Activated CD8-positive, alpha-beta memory T cell treated with anti-CD3 and anti-CD28 coated beads, Interleukin-2, amount 10 ng/mL, durations not matched to agents 7 days and 5 days (primary cell): ENCODE results near the gene CHMP1A. TPM values are rescaled to one million over a fixed set of nuclear protein-coding genes. Genes with fewer than 3 reads are reported as not detected.

Experiments used
- ATAC-seq: fragments of 150-1000 bp; cut with Tn5 transposase; one replicate; pipeline ENCODE4 v1.10.0; 2021; ENCODE audit warnings: moderate library complexity
- CTCF ChIA-PET: fragments of 350-600 bp; sonication (Branson Sonifier 250); formaldehyde crosslinking; loops from one replicate; lab custom pipeline; 2021; ENCODE audit warnings: antibody characterized with exemption; lab: Charles Lee
- DNase-seq: peaks from one replicate; pipeline ENCODE4 v3.0.0-alpha.2; 2020
- H3K27ac Mint-ChIP-seq: one replicate; pipeline ENCODE4 v1.8.0; 2021; ENCODE audit warnings: mild to moderate bottlenecking, mixed read lengths
- H3K27me3 Mint-ChIP-seq: one replicate; pipeline ENCODE4 v1.8.0; 2021; ENCODE audit warnings: mixed read lengths
- H3K36me3 Mint-ChIP-seq: one replicate; pipeline ENCODE4 v1.8.0; 2021; ENCODE audit warnings: mild to moderate bottlenecking, mixed read lengths
- H3K4me1 Mint-ChIP-seq: one replicate; pipeline ENCODE4 v1.8.0; 2021; ENCODE audit warnings: mixed read lengths
- H3K4me3 Mint-ChIP-seq: one replicate; pipeline ENCODE4 v1.8.0; 2021; ENCODE audit warnings: mild to moderate bottlenecking, moderate library complexity, mixed read lengths
- H3K9me3 Mint-ChIP-seq: one replicate; pipeline ENCODE4 v1.8.0; 2022; ENCODE audit warnings: low read depth, mixed read lengths
- total RNA-seq, 2 experiments: library from RNA; stranded (reverse); gene quantifications; one replicate each; pipeline ENCODE4 v1.2.3, GENCODE V29; 2021

The CHMP1A gene
- total RNA-seq, 2 experiments from 2014 or later = 86.5 to 106 TPM

DNA sequence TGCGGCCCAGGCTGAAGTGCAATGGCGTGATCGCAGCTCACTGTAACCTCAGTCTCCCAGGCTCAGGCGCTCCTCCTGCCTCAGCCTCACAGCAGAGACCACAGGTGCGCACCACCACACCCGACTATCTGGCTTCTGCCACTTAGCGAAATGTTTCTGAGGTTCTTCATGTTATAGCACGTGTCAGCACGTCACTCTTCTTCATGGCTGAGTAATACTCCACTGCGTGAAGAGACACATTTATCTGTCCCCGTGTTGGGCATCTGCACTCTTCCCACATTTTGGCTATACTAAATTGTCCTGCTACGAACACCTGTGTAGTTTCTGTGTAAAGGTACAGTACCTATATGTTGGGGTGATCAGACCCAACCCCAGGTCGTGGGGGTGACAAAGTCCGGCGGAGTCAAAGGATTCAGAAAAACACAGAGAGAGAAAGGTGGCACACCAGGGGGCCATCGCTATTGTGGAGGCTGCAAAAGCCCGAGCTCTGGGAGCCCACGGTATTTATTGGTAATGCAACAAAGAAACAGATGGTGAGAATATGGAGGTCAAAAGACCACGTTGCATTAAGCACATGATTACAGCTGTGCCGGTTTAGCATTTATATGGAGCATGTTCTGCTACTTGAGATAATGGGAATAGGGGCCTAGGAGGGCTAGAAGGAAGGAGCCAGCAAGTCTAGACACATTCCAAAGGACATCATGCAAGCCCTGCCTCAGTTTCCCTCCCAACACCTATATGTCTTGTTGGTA, 44.9 kb downstream of the CHMP1A start:
- CTCF ChIA-PET = no interaction called here
- ATAC-seq = no peak
- no peak for DNase-seq
- H3K4me1 Mint-ChIP-seq = peaks cover 9% of the 10 kb centered on the region
- no peak overlapping the region for H3K4me3 Mint-ChIP-seq
- H3K27ac Mint-ChIP-seq = no peak overlapping the region
- peaks cover 3% of the 10 kb centered on the region for H3K27me3 Mint-ChIP-seq
- peaks cover 5% of the 10 kb centered on the region for H3K36me3 Mint-ChIP-seq
- peaks cover 7% of the 10 kb centered on the region for H3K9me3 Mint-ChIP-seq

GRCh38 chr16:89610108-89610453, 47.4 kb downstream of the CHMP1A start:
- no peak overlapping the region for H3K4me3 Mint-ChIP-seq
- no peak overlapping the region for H3K27ac Mint-ChIP-seq
- peaks cover 3% of the 10 kb centered on the region for H3K27me3 Mint-ChIP-seq
- no peaks in the 10 kb centered on the region for H3K4me1 Mint-ChIP-seq
- H3K9me3 Mint-ChIP-seq = no peaks in the 10 kb centered on the region
- DNase-seq (no peak), ATAC-seq (no peak)
- CTCF ChIA-PET = no interaction called here
- no peaks in the 10 kb centered on the region for H3K36me3 Mint-ChIP-seq

DNA sequence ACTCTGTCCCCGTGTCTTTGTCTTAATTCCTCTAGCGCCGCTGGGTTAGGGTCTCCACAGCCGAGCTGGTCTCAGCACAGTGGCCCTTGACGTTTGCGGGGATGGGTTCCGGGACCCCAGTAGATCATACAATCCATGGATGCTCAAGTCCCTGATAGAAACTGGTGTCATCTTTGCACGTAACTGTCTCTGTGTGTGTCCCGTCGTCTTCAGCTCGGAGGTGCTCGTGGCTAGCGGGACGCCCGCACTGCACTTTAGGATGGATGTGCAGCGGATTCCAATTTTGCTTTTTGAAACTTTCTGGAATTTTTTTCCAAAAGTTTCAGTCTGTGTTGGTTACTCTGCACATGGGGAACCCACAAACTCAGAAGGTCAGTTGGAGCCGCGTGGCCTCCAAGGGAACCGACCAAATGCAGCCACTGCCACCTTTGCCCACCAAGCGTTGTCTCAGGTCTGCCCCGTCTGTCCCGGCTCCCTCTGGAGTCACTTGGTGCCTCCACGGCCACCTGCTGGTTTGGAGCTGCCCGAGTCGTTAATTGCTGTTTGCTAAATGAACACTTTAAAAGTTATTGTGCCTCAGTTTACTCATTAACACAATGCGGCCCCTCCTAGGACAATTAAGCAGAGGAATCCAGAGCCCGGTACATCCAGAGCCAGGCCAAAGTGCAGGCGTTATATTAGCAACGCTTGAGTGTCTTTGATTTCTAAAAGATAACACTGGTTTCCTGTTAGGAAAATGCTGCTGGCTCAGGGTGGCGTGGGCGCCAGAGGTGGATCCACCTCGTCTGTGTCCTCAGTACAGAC, 49.4 kb downstream of the CHMP1A start:
- Mint-ChIP-seq H3K36me3 (no peaks in the 10 kb centered on the region), H3K27me3 (peaks cover 3% of the 10 kb centered on the region), H3K27ac (no peak overlapping the region), H3K4me3 (no peak overlapping the region), H3K9me3 (no peaks in the 10 kb centered on the region), H3K4me1 (peaks cover under 1% of the 10 kb centered on the region)
- ATAC-seq (no peak), DNase-seq (no peak)
- CTCF ChIA-PET = interaction anchor here (0.6 kb wide), 1 partner anchor 1827 kb away, joined by 3 read pairs; no protein-coding TSS in a partner anchor

- DNase-seq = no peak
- no peak overlapping the region for H3K27ac Mint-ChIP-seq
- no peak overlapping the region for H3K4me3 Mint-ChIP-seq
- CTCF ChIA-PET = interaction anchor here (0.9 kb wide), 1 partner anchor 17 kb away, joined by 3 read pairs; no protein-coding TSS in a partner anchor
- peaks cover 7% of the 10 kb centered on the region for H3K4me1 Mint-ChIP-seq
- ATAC-seq = no peak
- H3K27me3 Mint-ChIP-seq = peaks cover 3% of the 10 kb centered on the region
- no peaks in the 10 kb centered on the region for H3K36me3 Mint-ChIP-seq
- H3K9me3 Mint-ChIP-seq = no peaks in the 10 kb centered on the region
Measured at GRCh38 chr16:89607453-89607852, 50.1 kb downstream of the CHMP1A start.

- Mint-ChIP-seq H3K4me1 (peaks cover 12% of the 10 kb centered on the region), H3K27ac (no peak overlapping the region), H3K9me3 (no peaks in the 10 kb centered on the region), H3K36me3 (no peaks in the 10 kb centered on the region), H3K27me3 (peaks cover 3% of the 10 kb centered on the region), H3K4me3 (no peak overlapping the region)
- CTCF ChIA-PET = no interaction called here
- DNase-seq = no peak
- no peak for ATAC-seq
Measured at GRCh38 chr16:89606006-89606405, 51.5 kb downstream of the CHMP1A start.

- CTCF ChIA-PET = no interaction called here
- ATAC-seq (no peak), DNase-seq (no peak)
- Mint-ChIP-seq H3K27ac (no peak overlapping the region), H3K4me3 (no peak overlapping the region), H3K36me3 (no peaks in the 10 kb centered on the region), H3K4me1 (peaks cover 12% of the 10 kb centered on the region), H3K27me3 (peaks cover 1% of the 10 kb centered on the region), H3K9me3 (no peaks in the 10 kb centered on the region)
Measured at GRCh38 chr16:89605186-89605970, 52.1 kb downstream of the CHMP1A start.

DNA sequence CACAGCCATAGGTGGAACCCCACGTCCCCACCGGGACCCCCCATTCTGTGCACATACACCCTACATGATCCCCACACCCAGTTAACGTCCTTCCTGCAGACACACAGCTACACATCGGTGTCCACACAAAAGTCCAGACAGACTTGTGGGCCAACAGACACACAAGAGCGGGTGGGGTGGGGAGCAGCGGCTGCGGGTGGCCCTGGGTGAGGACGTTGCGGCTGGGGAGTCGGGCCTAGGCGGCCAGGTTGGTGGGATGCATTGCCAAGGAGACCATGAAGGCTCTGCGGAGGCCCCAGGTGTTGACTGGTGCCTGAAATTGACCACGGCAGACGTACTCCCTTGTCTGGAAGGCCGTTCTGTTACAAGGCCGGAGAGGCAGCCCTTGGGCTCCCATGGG, 52.7 kb downstream of the CHMP1A start:
- peaks cover 12% of the 10 kb centered on the region for H3K4me1 Mint-ChIP-seq
- ATAC-seq = no peak
- H3K27me3 Mint-ChIP-seq = no peaks in the 10 kb centered on the region
- no peak for DNase-seq
- no peaks in the 10 kb centered on the region for H3K36me3 Mint-ChIP-seq
- H3K9me3 Mint-ChIP-seq = no peaks in the 10 kb centered on the region
- H3K4me3 Mint-ChIP-seq = no peak overlapping the region
- CTCF ChIA-PET = no interaction called here
- H3K27ac Mint-ChIP-seq = no peak overlapping the region

GRCh38 chr16:89602952-89603590, 54.4 kb downstream of the CHMP1A start:
- Mint-ChIP-seq H3K4me3 (no peak overlapping the region), H3K27ac (no peak overlapping the region), H3K27me3 (no peaks in the 10 kb centered on the region), H3K36me3 (no peaks in the 10 kb centered on the region), H3K9me3 (no peaks in the 10 kb centered on the region), H3K4me1 (peaks cover 14% of the 10 kb centered on the region)
- no peak for DNase-seq
- CTCF ChIA-PET = interaction anchor here (1.1 to 1.5 kb wide), 2 partner anchors 39 to 56 kb away, joined by 4 to 5 read pairs; no protein-coding TSS in a partner anchor
- ATAC-seq = no peak

DNA sequence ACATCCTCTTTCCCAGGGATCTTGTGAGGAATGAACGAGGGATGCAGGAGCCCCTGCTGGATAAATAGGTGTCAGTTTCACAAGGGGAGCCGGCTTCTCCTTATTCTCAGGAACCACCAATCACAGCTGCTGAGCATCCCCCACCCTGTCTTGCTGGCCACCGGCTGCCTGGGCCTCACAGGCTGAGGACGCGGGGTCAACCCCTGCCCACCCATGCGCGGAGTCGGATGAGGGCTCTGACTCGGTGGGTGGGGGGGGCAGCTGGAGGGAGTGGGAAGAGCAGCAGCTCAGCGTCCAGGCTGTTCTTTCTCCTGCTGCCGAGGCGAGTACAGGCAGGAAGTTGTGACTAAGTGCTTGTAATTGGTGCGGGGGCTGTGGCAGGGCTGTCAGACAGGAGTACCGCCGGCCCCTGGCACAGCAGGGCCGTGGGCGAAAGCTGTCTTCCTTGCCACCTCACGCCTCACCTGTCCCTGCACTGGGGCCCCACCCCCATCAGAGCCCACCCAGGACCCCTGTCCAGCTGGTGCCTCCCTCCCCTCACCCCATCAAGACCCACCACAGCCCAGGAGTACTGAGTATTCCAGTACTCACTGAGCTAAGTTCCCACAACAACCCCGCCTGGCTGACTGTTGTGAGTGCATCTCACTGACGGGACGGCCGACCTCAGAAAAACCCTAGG, 55.1 kb downstream of the CHMP1A start:
- Mint-ChIP-seq H3K27me3 (no peaks in the 10 kb centered on the region), H3K27ac (no peak overlapping the region), H3K36me3 (no peaks in the 10 kb centered on the region), H3K9me3 (no peaks in the 10 kb centered on the region), H3K4me1 (peaks cover 14% of the 10 kb centered on the region), H3K4me3 (no peak overlapping the region)
- DNase-seq = peak; percentile 65
- ATAC-seq = peak; percentile 79
- CTCF ChIA-PET = interaction anchor here (1.1 to 1.5 kb wide), 2 partner anchors 39 to 57 kb away, joined by 4 to 5 read pairs; no protein-coding TSS in a partner anchor

DNA sequence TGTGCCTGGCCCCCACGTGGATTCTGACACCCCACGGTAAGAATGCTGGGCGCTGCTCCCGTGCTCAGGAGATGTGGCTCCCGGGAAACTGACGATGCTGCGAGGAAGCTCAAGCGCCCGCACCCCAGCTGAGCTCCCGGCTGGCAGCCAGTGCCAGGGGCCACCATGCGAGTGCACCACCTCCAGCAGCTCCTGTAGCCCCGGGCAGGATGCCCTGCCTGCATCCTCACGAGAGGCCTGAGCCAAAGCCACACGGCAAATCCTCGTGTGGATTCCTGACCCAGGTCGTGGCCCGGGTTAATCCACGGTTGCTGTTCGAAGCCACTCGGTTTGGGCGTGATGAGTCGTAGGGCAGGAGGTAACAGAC, 55.6 kb downstream of the CHMP1A start:
- Mint-ChIP-seq H3K27ac (no peak overlapping the region), H3K4me3 (no peak overlapping the region), H3K9me3 (no peaks in the 10 kb centered on the region), H3K4me1 (peaks cover 14% of the 10 kb centered on the region), H3K36me3 (no peaks in the 10 kb centered on the region), H3K27me3 (no peaks in the 10 kb centered on the region)
- ATAC-seq = no peak
- no peak for DNase-seq
- CTCF ChIA-PET = interaction anchor here (1.1 to 1.5 kb wide), 2 partner anchors 40 to 57 kb away, joined by 4 to 5 read pairs; no protein-coding TSS in a partner anchor

DNA sequence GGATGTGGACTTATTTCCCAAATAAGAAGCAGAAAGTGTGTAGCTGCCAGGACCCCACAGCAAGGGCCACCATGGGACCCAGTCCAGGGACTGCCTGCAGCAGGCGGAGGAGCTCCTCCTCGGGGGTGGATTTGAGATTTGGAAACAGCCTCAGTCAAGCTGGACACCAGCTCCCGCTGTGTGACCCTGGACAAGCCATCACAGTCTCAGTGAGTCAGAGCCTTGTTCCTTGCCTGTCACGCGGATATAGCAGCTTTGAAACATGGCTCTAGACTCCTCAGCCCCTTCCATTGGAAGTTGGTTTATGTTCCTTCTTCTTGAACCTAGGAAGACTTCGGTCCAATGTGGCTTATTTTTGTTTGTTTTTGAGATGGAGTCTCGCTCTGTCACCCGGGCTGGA, 56.6 kb downstream of the CHMP1A start:
- H3K4me3 Mint-ChIP-seq = no peak overlapping the region
- DNase-seq (no peak), ATAC-seq (no peak)
- H3K36me3 Mint-ChIP-seq = no peaks in the 10 kb centered on the region
- CTCF ChIA-PET = no interaction called here
- H3K4me1 Mint-ChIP-seq = peaks cover 14% of the 10 kb centered on the region
- no peak overlapping the region for H3K27ac Mint-ChIP-seq
- H3K27me3 Mint-ChIP-seq = no peaks in the 10 kb centered on the region
- no peaks in the 10 kb centered on the region for H3K9me3 Mint-ChIP-seq

GRCh38 chr16:89600427-89600826, 57.1 kb downstream of the CHMP1A start:
- Mint-ChIP-seq H3K36me3 (no peaks in the 10 kb centered on the region), H3K9me3 (no peaks in the 10 kb centered on the region), H3K4me1 (peaks cover 14% of the 10 kb centered on the region), H3K27ac (no peak overlapping the region), H3K27me3 (no peaks in the 10 kb centered on the region), H3K4me3 (no peak overlapping the region)
- no peak for ATAC-seq
- DNase-seq = no peak
- CTCF ChIA-PET = interaction anchor here (1.5 to 1.6 kb wide), 2 partner anchors 41 to 98 kb away, joined by 3 to 7 read pairs; no protein-coding TSS in a partner anchor
